ENCODE measurements around the gene TPSG1. TPM values are rescaled to one million over a fixed set of nuclear protein-coding genes. Genes with fewer than 3 reads are reported as not detected.

The TPSG1 gene
- total RNA-seq, 1 donor from 2014 or later, result 2.3 TPM

DNA sequence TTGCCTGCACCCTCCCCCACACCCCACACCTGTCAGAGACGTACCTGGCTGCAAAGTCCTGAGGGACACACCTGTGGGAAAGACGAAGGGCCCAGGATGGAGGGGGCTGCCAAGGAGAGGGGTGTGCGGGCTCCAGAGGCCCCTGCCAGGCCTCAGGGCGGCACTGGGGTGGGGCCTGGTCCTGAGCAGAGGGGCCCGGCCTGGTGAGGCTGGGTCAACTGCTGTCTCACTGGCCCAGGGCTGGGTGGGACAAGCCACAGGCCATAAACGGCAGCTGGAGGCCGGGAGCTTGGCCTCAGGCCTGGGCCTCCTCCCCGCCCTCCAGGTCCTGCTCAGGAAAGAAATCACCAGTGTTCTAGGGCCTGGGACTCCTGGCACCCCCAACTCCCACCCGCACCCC is 510 bp downstream of the TPSG1 start:
- no peaks in the 10 kb centered on the region for H3K27me3 ChIP-seq
- H3K4me1 ChIP-seq, result no peaks in the 10 kb centered on the region
- no peaks in the 10 kb centered on the region for H3K36me3 ChIP-seq
- intact Hi-C loops (cut with DNase I), result no loop called here
- TF ChIP-seq, protein P1, sequence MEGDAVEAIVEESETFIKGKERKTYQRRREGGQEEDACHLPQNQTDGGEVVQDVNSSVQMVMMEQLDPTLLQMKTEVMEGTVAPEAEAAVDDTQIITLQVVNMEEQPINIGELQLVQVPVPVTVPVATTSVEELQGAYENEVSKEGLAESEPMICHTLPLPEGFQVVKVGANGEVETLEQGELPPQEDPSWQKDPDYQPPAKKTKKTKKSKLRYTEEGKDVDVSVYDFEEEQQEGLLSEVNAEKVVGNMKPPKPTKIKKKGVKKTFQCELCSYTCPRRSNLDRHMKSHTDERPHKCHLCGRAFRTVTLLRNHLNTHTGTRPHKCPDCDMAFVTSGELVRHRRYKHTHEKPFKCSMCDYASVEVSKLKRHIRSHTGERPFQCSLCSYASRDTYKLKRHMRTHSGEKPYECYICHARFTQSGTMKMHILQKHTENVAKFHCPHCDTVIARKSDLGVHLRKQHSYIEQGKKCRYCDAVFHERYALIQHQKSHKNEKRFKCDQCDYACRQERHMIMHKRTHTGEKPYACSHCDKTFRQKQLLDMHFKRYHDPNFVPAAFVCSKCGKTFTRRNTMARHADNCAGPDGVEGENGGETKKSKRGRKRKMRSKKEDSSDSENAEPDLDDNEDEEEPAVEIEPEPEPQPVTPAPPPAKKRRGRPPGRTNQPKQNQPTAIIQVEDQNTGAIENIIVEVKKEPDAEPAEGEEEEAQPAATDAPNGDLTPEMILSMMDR (IDR thresholded peaks at IDR 0.05), result no peak
- DNase-seq (no peak), ATAC-seq (no peak)
- no peaks in the 10 kb centered on the region for H3K9me3 ChIP-seq
- no peak overlapping the region for H3K4me3 ChIP-seq
- H3K27ac ChIP-seq, result no peak overlapping the region

DNA sequence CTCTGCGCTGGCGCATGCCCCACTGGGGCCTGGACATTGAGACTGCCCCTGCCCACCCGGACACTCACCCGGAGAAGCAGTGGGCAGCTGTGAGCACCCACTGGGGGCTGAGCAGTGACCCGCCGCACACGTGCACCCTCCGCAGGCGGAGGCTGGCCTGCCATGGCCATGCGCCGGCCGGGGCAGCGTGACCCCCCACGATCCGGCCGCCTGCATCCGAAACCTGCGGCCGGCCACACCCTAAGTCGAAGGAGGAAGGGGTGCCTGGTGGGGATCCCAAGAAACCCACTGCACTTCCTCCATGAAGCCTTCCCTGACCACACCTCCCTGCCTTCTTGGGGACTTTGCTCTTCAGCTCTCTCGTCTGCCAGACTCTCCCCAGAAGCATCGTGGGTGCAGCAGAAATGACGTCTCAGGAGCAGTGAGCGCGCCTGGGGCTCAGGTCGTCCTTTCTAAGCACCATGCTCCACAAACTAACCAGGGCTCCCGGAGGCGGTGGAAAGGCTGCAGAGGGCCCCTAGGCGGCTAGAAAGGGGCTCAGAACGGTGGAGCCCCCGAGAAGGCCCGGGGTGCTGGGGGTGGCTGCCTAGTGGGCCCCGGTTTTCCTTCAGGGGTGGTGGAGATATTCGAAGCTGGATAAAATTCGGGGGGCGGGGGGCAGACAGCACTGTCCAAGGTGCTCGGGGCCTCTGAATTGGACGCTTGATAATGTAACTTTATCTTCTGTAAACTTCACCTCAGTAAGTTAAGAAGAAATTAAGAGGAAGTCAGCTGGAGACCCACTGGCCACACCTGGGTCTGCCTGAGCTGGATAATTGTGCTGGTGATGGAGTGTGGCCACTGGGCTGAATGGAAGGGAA is 1.5 kb downstream of the TPSG1 start:
- Histone ChIP-seq H3K9me3 (no peaks in the 10 kb centered on the region), H3K36me3 (no peaks in the 10 kb centered on the region), H3K4me3 (no peak overlapping the region), H3K27ac (no peak overlapping the region), H3K4me1 (no peaks in the 10 kb centered on the region), H3K27me3 (no peaks in the 10 kb centered on the region)
- intact Hi-C loops (cut with DNase I), result no loop called here
- no peak for DNase-seq
- ATAC-seq, result no peak
- TF ChIP-seq, protein P1 (IDR thresholded peaks at IDR 0.05), result no peak

DNA sequence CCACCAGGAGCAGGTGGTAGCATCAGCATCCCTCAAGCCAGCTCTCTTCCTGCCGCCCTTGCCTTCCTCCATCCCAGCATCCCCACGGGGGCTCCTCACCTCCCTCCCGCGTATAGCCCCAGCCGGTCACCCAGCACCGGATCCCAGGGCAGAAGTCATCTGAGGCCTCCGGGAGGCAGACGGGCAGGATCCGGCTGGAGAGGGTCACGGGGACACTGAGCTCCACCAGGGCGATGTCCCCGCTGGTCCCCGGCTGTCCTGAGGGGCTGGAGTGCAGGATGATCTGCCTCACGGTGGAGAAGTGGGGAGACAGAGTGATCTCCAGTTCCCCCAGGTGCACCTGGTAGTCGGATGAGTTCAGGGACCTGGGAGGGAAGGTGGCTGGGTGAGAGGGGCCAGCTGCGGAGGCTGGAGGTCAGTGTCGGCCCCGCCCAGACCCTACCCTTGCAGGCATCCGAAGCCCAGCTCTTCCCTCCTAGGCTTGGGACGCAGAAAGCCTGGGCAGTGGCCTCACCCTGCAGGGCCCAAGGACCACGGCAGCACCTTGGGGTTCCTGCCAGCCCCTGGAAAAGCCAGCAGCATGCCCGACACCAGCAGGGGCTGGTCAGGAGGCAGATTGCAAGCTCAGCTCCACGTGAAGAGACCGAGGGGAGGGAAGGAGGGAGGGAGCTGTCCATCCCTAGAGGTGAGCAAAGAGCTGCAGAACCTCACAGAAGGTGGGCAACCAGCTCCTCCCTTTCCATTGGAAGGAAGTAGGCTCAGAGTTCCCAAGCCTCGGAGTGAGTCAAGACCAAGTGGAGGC is 2.3 kb downstream of the TPSG1 start:
- intact Hi-C loops (cut with DNase I), result no loop called here
- no peaks in the 10 kb centered on the region for H3K9me3 ChIP-seq
- H3K4me3 ChIP-seq, result no peak overlapping the region
- DNase-seq, result no peak
- H3K4me1 ChIP-seq, result no peaks in the 10 kb centered on the region
- H3K36me3 ChIP-seq, result no peaks in the 10 kb centered on the region
- H3K27me3 ChIP-seq, result no peaks in the 10 kb centered on the region
- ATAC-seq, result no peak
- H3K27ac ChIP-seq, result no peak overlapping the region
- TF ChIP-seq, protein P1 (IDR thresholded peaks at IDR 0.05), result no peak

DNA sequence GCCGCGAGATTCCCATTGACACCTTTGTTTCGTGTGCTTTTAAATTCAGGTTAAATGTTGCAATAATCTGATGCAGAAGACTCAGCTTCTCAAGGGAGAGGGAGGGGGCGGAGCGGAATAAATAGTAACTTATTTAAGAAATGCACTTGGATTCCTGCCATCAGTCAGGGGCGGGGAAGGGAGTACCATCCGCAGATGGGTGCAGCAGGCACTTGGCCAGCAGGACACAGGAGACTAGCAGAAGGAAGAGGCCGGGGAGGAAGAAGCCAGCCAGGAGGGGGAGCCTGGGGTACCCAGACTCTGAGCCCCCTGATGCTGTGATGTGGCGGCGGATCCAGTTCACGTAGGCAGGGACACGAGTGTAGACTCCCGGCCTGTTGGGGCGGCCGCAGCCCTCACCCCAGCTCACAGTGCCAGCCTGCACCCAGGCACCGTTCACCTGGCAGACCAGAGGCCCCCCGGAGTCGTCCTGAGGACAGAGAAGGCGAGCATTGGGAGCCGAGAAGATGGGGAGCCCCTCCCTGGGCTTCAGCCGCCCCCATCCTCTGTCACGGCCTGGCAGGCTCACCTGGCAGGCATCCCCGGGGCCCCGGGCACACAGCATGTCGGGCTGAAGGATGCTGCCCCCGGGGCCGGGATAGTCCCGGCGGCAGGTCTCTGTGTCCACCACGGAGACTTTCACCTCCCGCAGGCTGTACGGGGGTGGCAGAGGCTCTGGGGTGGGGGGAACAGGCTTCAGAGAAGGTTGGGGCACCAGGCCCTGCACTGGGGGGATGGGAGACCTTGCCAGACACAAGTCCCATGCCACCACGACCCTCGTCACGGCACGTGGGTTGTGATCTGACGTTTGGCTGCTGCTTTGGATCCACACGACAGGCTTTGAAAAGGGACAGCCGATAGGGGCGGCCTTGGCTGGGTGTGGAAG is 3.2 kb downstream of the TPSG1 start:
- Histone ChIP-seq H3K9me3 (no peaks in the 10 kb centered on the region), H3K36me3 (no peaks in the 10 kb centered on the region), H3K4me1 (no peaks in the 10 kb centered on the region), H3K4me3 (no peak overlapping the region), H3K27ac (no peak overlapping the region), H3K27me3 (no peaks in the 10 kb centered on the region)
- TF ChIP-seq, protein P1 (IDR thresholded peaks at IDR 0.05), result no peak
- DNase-seq, result no peak
- no peak for ATAC-seq
- intact Hi-C loops (cut with DNase I), result no loop called here

DNA sequence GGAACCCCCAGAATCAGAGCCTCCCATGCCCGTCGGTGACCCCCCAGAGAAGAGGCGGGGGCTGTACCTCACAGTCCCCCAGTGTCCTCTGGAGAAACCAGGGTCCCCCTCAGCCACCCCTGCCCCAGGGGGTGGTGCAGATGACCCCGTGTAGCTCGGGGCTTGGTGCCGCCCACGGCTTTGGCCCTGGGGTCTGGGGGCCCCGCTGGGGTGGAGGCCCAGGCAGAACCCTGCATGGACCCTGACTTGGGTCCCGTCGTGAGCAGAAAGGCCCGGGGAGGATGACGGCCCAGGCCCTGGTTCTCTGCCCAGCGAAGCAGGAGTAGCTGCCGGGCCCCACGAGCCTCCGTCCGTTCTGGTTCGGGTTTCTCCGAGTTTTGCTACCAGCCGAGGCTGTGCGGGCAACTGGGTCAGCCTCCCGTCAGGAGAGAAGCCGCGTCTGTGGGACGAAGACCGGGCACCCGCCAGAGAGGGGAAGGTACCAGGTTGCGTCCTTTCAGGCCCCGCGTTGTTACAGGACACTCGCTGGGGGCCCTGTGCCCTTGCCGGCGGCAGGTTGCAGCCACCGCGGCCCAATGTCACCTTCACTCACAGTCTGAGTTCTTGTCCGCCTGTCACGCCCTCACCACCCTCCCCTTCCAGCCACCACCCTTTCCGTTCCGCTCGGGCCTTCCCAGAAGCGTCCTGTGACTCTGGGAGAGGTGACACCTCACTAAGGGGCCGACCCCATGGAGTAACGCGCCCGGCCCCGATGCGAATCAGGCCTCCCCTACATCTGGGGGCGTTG is 4.0 kb downstream of the TPSG1 start:
- H3K36me3 ChIP-seq, result no peaks in the 10 kb centered on the region
- H3K4me3 ChIP-seq, result no peak overlapping the region
- no peaks in the 10 kb centered on the region for H3K9me3 ChIP-seq
- no peaks in the 10 kb centered on the region for H3K4me1 ChIP-seq
- no peak for ATAC-seq
- TF ChIP-seq, protein P1 (IDR thresholded peaks at IDR 0.05), result no peak
- no peak overlapping the region for H3K27ac ChIP-seq
- H3K27me3 ChIP-seq, result no peaks in the 10 kb centered on the region
- no peak for DNase-seq
- intact Hi-C loops (cut with DNase I), result no loop called here

All from upper lobe of right lung (tissue), 1 donor.